ENCODE data around the gene COBL.

The COBL gene

GRCh38 chr7:51325908-51326307 is 9.3 kb upstream of the COBL start:
- DNase-seq (ENCODE audit: low spot score) = no peak

- no peak for DNase-seq (ENCODE audit: low spot score)
Observed at GRCh38 chr7:51325261-51325676, 8.7 kb upstream of the COBL start.

GRCh38 chr7:51324206-51324898 is 7.7 kb upstream of the COBL start:
- DNase-seq (ENCODE audit: low spot score) = no peak

- DNase-seq (ENCODE audit: low spot score) = no peak
Observed at GRCh38 chr7:51321961-51322515, 5.4 kb upstream of the COBL start.

- no peak for DNase-seq (ENCODE audit: low spot score)
Observed at GRCh38 chr7:51318886-51319579, 2.4 kb upstream of the COBL start.

GRCh38 chr7:51318001-51318400 is 1.4 kb upstream of the COBL start:
- DNase-seq (ENCODE audit: low spot score) = no peak

- no peak for DNase-seq (ENCODE audit: low spot score)
Observed at GRCh38 chr7:51317582-51317910, 937 bp upstream of the COBL start.

- peak; percentile 24 for DNase-seq (ENCODE audit: low spot score)
Observed at GRCh38 chr7:51316262-51316665, 345 bp downstream of the COBL start.

GRCh38 chr7:51315393-51316261 is 982 bp downstream of the COBL start:
- peak; percentile 26 for DNase-seq (ENCODE audit: low spot score)

- DNase-seq (ENCODE audit: low spot score) = no peak
Observed at GRCh38 chr7:51314726-51315125, 1.9 kb downstream of the COBL start.

- DNase-seq (ENCODE audit: low spot score) = no peak
Observed at GRCh38 chr7:51313738-51314425, 2.7 kb downstream of the COBL start.

- no peak for DNase-seq (ENCODE audit: low spot score)
Observed at GRCh38 chr7:51312951-51313737, 3.5 kb downstream of the COBL start.

- no peak for DNase-seq (ENCODE audit: low spot score)
Observed at GRCh38 chr7:51311166-51311565, 5.4 kb downstream of the COBL start.

GRCh38 chr7:51310131-51310583 is 6.5 kb downstream of the COBL start:
- no peak for DNase-seq (ENCODE audit: low spot score)

GRCh38 chr7:51309361-51310130 is 7.1 kb downstream of the COBL start:
- DNase-seq (ENCODE audit: low spot score) = no peak

GRCh38 chr7:51308696-51309095 is 7.9 kb downstream of the COBL start:
- DNase-seq (ENCODE audit: low spot score) = no peak

- no peak for DNase-seq (ENCODE audit: low spot score)
Observed at GRCh38 chr7:51308265-51308664, 8.3 kb downstream of the COBL start.

- DNase-seq (ENCODE audit: low spot score) = no peak
Observed at GRCh38 chr7:51307651-51308210, 8.9 kb downstream of the COBL start.

- no peak for DNase-seq (ENCODE audit: low spot score)
Observed at GRCh38 chr7:51306761-51307160, 9.8 kb downstream of the COBL start.

GRCh38 chr7:51304729-51305128 is 11.9 kb downstream of the COBL start:
- DNase-seq (ENCODE audit: low spot score) = no peak
